Stimulated activated CD4-positive, alpha-beta T cell treated with anti-CD3 and anti-CD28 coated beads, Interleukin-12 subunit alpha, Interleukin-12 subunit beta, amount 100 ng/mL, for 48 hours (primary cell): Measurements from ENCODE around the gene TSHZ1.

ENCODE experiments used
- DNase-seq, 3 donors: peaks; one replicate each; pipeline ENCODE4 v3.0.0-alpha.2; 2020; ENCODE audit warnings: low read depth in 2 of 3, low spot score in 1 of 3

The TSHZ1 gene

DNA sequence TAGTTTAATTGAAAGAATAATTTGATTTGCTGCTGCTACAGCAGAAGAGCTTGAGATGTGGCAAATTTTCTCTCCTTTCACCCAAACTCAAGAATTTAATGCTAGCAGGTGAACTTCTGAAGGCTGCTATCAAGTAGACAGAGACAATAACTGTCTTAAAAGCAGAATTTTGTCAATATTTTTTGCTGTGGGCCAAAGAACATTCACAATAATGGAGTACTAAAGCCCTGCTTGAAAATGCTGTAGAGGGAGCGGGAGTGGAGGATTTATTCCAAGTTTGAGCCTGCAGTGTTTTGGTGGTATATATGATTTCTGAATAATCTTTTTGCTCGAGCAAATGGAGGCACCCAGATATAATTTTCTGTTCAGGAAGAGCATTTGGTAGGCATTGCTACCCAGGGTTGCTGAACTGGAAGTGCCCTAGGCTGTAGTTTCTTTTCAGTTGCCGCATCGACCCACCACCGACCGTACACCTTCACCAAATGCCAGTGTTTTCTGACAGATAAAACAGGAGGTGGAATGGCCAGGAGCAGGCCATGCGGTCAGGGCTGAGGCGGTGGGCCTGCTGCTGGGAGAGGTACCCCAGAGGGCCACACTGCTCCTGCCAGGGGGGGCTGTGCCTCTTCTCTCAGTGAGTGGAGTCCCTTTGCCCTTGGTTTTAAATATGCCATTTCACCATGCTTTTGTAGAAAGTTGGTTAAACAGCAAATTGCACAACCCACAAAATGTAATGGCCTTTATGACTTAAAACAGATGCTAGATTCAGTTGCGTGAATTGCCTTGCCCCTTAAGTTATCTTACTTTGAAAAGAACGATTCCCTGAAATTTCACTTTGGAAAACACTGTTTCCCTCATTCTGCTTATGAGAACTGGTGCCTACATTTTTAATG is 36.4 kb downstream of the TSHZ1 start:
- no peak for DNase-seq

DNA sequence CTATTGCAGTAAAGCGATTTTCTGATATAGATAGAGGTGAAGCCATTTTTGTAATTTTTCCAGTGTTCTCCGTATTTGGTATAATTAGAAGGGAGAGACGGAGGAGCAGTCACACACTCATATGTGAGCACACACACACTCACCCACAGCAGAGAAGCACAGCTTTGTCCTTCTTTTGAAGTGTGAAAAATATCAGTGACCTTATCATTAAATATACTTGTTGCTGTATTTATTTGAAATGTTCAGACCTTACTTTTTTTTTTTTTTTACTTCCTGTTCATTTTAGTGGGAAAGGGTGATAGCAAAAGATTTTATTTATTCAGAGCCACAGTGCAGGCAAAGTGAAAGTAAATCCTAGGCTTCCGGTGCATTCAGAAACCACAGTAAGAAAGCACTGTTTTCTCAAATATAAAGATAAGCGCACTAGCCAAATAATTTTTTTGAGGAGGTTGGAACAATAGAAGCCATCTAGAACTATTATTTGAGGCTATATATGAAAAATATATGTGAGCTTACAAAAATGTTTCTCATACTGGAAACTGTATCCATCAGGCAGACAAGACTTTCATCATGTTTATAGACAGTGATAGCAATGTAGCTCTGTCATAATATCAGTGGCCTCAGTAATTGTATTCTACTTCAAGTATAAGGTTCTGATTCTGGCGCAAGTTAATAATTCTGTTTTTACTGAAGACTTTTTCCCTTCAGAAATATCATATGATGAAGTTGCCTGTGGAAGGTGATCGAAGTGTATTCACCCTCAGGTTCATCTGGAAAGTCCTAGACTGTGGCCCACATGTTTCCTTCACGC is 37.2 kb downstream of the TSHZ1 start:
- DNase-seq, result no peak

GRCh38 chr18:75248426-75249174 is 38.0 kb downstream of the TSHZ1 start:
- no peak for DNase-seq

GRCh38 chr18:75249175-75249518 is 38.5 kb downstream of the TSHZ1 start:
- DNase-seq, result no peak

DNA sequence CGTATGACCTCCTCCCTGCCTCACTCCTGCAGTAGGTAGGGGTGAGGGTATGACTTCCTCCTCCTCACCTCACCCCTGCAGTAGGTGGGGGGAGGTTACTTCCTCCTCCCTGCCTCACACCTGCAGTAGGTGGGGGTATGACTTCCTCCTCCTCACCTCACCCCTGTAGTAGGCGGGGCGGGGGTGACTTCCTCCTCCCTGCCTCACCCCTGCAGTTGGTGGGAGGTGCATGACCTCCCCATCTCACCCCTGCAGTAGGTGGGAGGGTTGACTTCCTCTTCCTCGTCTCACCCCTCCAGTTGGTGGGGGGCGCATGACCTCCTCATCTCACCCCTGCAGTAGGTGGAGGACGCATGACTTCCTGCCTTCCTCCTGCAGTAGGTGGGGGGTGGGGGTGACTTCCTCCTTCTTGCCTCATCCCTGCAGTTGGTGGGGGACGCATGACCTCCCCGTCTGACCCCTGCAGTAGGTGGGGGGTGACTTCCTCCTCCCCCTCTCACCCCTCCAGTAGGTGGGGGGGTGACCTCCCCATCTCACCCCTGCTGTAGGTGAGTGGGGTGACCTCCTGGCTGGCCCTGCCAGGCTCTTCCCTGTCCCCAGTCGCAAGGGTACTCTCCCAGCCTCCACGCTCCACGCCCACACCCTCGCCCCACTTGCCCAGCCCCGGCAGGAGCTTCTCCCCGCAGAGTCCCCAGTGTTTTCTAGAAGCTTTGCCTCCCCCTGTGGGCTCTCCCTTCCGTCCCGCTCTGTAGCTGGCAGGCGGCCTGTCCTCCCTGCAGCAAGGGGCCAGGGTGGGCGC is 39.3 kb downstream of the TSHZ1 start:
- no peak for DNase-seq

GRCh38 chr18:75250471-75250821 is 39.8 kb downstream of the TSHZ1 start:
- DNase-seq, result no peak

DNA sequence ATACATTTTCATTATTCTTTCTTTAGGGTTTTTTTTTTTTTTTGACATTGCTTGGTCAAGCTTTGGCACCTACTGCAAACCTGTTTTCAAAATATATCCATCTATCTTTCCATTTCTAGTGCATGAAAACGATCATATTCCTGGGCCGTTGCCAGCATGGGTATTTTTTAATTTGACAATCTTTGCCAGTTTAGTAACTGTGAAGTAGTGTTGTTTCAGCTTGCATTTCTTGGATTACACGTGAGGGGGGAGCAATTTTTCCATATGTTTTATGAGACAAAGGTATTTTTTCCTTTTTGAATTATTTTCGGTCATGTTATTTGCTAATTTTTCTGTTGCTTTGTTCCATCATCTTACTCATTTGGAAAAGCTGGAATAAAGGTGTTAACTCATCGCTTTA is 40.9 kb downstream of the TSHZ1 start:
- no peak for DNase-seq

GRCh38 chr18:75252136-75252535 is 41.5 kb downstream of the TSHZ1 start:
- DNase-seq, result no peak

DNA sequence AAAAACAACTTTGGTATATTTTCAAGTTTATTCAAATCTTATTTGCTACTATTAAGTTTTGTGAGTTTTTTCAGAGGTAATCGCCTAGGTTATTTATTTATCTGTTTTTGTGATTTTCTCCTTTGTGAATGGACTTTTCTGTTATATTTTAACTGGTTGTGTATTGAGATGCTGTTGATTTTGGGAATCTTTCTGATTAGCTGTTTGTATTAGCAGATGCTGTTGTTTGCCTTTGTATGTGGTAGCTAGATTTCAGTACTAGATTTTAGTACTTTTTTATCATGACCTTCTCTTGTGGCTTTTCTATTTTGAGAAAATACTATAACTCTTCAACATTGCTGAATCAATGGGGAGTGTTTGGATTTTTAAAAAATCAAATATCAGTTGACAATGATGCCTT is 42.4 kb downstream of the TSHZ1 start:
- no peak for DNase-seq

- no peak for DNase-seq
Measured at GRCh38 chr18:75253784-75254183, 43.2 kb downstream of the TSHZ1 start.

GRCh38 chr18:75255094-75255493 is 44.5 kb downstream of the TSHZ1 start:
- DNase-seq, result no peak

DNA sequence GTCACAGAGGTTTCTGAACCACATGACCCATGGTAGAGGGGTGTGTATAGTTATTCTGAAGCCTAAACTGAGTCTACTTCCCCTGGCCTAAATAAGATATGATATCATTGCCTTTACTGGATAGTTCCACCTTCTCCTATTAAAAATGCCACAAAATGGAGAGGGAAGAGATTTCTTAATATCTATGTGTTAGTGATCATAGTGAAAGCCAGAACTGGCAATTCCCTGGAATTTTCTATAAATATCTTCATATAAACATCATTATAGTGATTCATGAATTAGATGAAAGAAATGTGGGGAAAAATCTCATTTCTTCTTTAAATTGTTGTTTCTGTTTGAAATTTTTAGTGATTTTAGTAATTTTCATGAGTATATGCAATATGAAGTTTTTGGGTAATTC is 45.8 kb downstream of the TSHZ1 start:
- DNase-seq, result no peak

- DNase-seq, result no peak
Measured at GRCh38 chr18:75257605-75258004, 47.0 kb downstream of the TSHZ1 start.

GRCh38 chr18:75261430-75262223 is 51.0 kb downstream of the TSHZ1 start:
- no peak for DNase-seq

GRCh38 chr18:75262511-75262910 is 51.9 kb downstream of the TSHZ1 start:
- DNase-seq, result no peak

- DNase-seq, result no peak
Measured at GRCh38 chr18:75264195-75264594, 53.6 kb downstream of the TSHZ1 start.

GRCh38 chr18:75264926-75265597 is 54.5 kb downstream of the TSHZ1 start:
- no peak for DNase-seq

DNA sequence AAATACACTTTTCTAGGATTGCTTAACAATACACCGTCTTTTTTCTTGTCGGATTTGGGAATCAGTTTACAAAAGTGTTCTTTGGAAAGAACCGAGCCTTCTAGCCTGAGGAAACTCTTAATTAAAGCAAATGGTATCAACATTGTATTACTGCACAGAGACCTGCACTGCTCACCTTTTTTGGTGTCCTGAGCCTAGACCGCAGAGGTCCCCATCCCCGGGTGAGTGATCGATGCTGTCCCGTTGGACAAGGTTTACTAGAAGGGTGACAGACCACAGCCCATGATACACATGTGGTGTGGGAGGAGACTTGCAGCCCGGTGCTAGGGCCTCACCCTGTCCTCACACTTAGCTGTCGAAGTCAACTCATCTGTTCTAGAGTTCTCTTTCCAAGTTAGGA is 55.3 kb downstream of the TSHZ1 start:
- DNase-seq, result no peak

DNA sequence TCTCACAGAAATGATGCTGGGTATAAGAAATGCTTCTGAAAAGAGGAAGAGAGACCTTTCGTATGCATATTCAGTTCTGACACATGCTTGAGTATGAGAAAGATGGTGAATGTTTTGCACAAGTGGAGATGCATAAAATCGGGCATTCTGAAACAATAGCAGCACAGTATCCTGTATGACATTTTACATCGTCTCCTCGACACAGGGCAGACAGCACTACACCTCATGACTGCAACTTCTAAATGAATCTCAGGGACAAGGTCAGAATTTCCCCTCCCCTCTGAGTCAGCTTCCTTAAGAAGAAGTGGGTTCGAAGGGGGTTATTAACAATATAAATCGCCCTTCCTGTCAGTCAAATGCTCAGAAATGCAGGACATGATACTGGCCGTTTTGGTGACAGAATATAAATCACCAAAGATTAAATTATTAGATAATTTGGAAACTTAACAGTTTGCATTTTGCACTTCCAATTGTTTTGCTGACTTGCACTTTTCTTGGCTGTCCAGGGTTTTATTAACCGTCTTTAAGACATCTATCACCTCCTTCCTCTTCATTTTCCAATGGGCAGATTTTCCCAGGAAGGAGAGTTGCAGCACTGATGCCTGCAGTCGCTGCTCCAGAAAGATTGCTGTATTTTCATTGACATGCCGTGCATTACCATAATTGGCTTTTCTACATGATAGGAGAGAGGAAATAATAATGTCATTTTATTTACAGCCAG is 57.2 kb downstream of the TSHZ1 start:
- no peak for DNase-seq
